ENCODE measurements around the gene SCAMP4.

Gene SCAMP4

GRCh38 chr19:1953441-1954094 is 48.4 kb downstream of the SCAMP4 start:
- Histone ChIP-seq H3K4me1 (ENCODE audit: control insufficient read depth, insufficient read depth, low read length, poor library complexity, severe bottlenecking) (no peaks in the 10 kb centered on the region), H3K36me3 (ENCODE audit: control insufficient read depth, insufficient read depth, low read length) (peaks cover 48% of the 10 kb centered on the region), H3K4me3 (ENCODE audit: extremely low read depth, insufficient read depth, low read length, poor library complexity, severe bottlenecking) (no peak overlapping the region), H3K9me3 (ENCODE audit: control insufficient read depth, low read length) (no peaks in the 10 kb centered on the region), H3K27ac (ENCODE audit: low read depth, low read length, severe bottlenecking) (no peak overlapping the region)
- 95 to 96% methylated on average over 32 of the region's 32 CpGs for WGBS, 2 experiments (ENCODE audit: insufficient coverage in 2 of 2)

- 95 to 98% methylated on average over 14 to 15 of the region's 15 CpGs for WGBS, 2 experiments (ENCODE audit: insufficient coverage in 2 of 2)
- no peak overlapping the region for H3K4me3 ChIP-seq (ENCODE audit: extremely low read depth, insufficient read depth, low read length, poor library complexity, severe bottlenecking)
- no peak overlapping the region for H3K27ac ChIP-seq (ENCODE audit: low read depth, low read length, severe bottlenecking)
- H3K9me3 ChIP-seq (ENCODE audit: control insufficient read depth, low read length) = no peaks in the 10 kb centered on the region
- H3K4me1 ChIP-seq (ENCODE audit: control insufficient read depth, insufficient read depth, low read length, poor library complexity, severe bottlenecking) = no peaks in the 10 kb centered on the region
- peaks cover 41% of the 10 kb centered on the region for H3K36me3 ChIP-seq (ENCODE audit: control insufficient read depth, insufficient read depth, low read length)
These were observed 49.3 kb downstream of the SCAMP4 start for GRCh38 chr19:1954532-1954933.

GRCh38 chr19:1955171-1956121 is 50.2 kb downstream of the SCAMP4 start:
- Histone ChIP-seq H3K9me3 (ENCODE audit: control insufficient read depth, low read length) (no peaks in the 10 kb centered on the region), H3K36me3 (ENCODE audit: control insufficient read depth, insufficient read depth, low read length) (peaks cover 39% of the 10 kb centered on the region), H3K27ac (ENCODE audit: low read depth, low read length, severe bottlenecking) (no peak overlapping the region), H3K4me1 (ENCODE audit: control insufficient read depth, insufficient read depth, low read length, poor library complexity, severe bottlenecking) (no peaks in the 10 kb centered on the region), H3K4me3 (ENCODE audit: extremely low read depth, insufficient read depth, low read length, poor library complexity, severe bottlenecking) (no peak overlapping the region)
- 84 to 90% methylated on average over 39 to 42 of the region's 51 CpGs for WGBS, 2 experiments (ENCODE audit: insufficient coverage in 2 of 2)

- H3K36me3 ChIP-seq (ENCODE audit: control insufficient read depth, insufficient read depth, low read length) = peaks cover 37% of the 10 kb centered on the region
- no peak overlapping the region for H3K4me3 ChIP-seq (ENCODE audit: extremely low read depth, insufficient read depth, low read length, poor library complexity, severe bottlenecking)
- no peak overlapping the region for H3K27ac ChIP-seq (ENCODE audit: low read depth, low read length, severe bottlenecking)
- H3K4me1 ChIP-seq (ENCODE audit: control insufficient read depth, insufficient read depth, low read length, poor library complexity, severe bottlenecking) = no peaks in the 10 kb centered on the region
- WGBS, 2 experiments (ENCODE audit: insufficient coverage in 2 of 2) = 93% methylated on average over 9 to 12 of the region's 12 CpGs
- H3K9me3 ChIP-seq (ENCODE audit: control insufficient read depth, low read length) = no peaks in the 10 kb centered on the region
These were observed 50.9 kb downstream of the SCAMP4 start for GRCh38 chr19:1956122-1956494.

- Histone ChIP-seq H3K9me3 (ENCODE audit: control insufficient read depth, low read length) (no peaks in the 10 kb centered on the region), H3K4me3 (ENCODE audit: extremely low read depth, insufficient read depth, low read length, poor library complexity, severe bottlenecking) (no peak overlapping the region), H3K36me3 (ENCODE audit: control insufficient read depth, insufficient read depth, low read length) (peaks cover 35% of the 10 kb centered on the region), H3K4me1 (ENCODE audit: control insufficient read depth, insufficient read depth, low read length, poor library complexity, severe bottlenecking) (no peaks in the 10 kb centered on the region), H3K27ac (ENCODE audit: low read depth, low read length, severe bottlenecking) (no peak overlapping the region)
- WGBS, 2 experiments (ENCODE audit: insufficient coverage in 2 of 2) = 88 to 90% methylated on average over 18 to 22 of the region's 28 CpGs
These were observed 51.8 kb downstream of the SCAMP4 start for GRCh38 chr19:1956868-1957492.

GRCh38 chr19:1957562-1958248 is 52.5 kb downstream of the SCAMP4 start:
- WGBS, 2 experiments (ENCODE audit: insufficient coverage in 2 of 2) = 96 to 97% methylated on average over 31 to 36 of the region's 40 CpGs

GRCh38 chr19:1959928-1960589 is 54.9 kb downstream of the SCAMP4 start:
- no peak overlapping the region for H3K4me3 ChIP-seq (ENCODE audit: extremely low read depth, insufficient read depth, low read length, poor library complexity, severe bottlenecking)
- H3K27ac ChIP-seq (ENCODE audit: low read depth, low read length, severe bottlenecking) = no peak overlapping the region
- peaks cover 29% of the 10 kb centered on the region for H3K36me3 ChIP-seq (ENCODE audit: control insufficient read depth, insufficient read depth, low read length)
- 96% methylated on average over 27 of the region's 32 CpGs for WGBS, 2 experiments (ENCODE audit: insufficient coverage in 2 of 2)
- no peaks in the 10 kb centered on the region for H3K4me1 ChIP-seq (ENCODE audit: control insufficient read depth, insufficient read depth, low read length, poor library complexity, severe bottlenecking)
- no peaks in the 10 kb centered on the region for H3K9me3 ChIP-seq (ENCODE audit: control insufficient read depth, low read length)

More at GRCh38 chr19:1957562-1958248, 52.5 kb downstream of the SCAMP4 start:
- no peak overlapping the region for H3K27ac ChIP-seq (ENCODE audit: low read depth, low read length, severe bottlenecking)
- H3K4me3 ChIP-seq (ENCODE audit: extremely low read depth, insufficient read depth, low read length, poor library complexity, severe bottlenecking) = no peak overlapping the region
- no peaks in the 10 kb centered on the region for H3K9me3 ChIP-seq (ENCODE audit: control insufficient read depth, low read length)
- peaks cover 33% of the 10 kb centered on the region for H3K36me3 ChIP-seq (ENCODE audit: control insufficient read depth, insufficient read depth, low read length)
- no peaks in the 10 kb centered on the region for H3K4me1 ChIP-seq (ENCODE audit: control insufficient read depth, insufficient read depth, low read length, poor library complexity, severe bottlenecking)

GRCh38 chr19:1961000-1961883 is 56.0 kb downstream of the SCAMP4 start:
- Histone ChIP-seq H3K27ac (ENCODE audit: low read depth, low read length, severe bottlenecking) (no peak overlapping the region), H3K4me1 (ENCODE audit: control insufficient read depth, insufficient read depth, low read length, poor library complexity, severe bottlenecking) (no peaks in the 10 kb centered on the region), H3K36me3 (ENCODE audit: control insufficient read depth, insufficient read depth, low read length) (peaks cover 39% of the 10 kb centered on the region), H3K9me3 (ENCODE audit: control insufficient read depth, low read length) (no peaks in the 10 kb centered on the region), H3K4me3 (ENCODE audit: extremely low read depth, insufficient read depth, low read length, poor library complexity, severe bottlenecking) (no peak overlapping the region)
- WGBS, 2 experiments (ENCODE audit: insufficient coverage in 2 of 2) = 95 to 99% methylated on average over 34 to 36 of the region's 42 CpGs

- 96 to 98% methylated on average over 22 to 23 of the region's 23 CpGs for WGBS, 2 experiments (ENCODE audit: insufficient coverage in 2 of 2)
- Histone ChIP-seq H3K4me3 (ENCODE audit: extremely low read depth, insufficient read depth, low read length, poor library complexity, severe bottlenecking) (no peak overlapping the region), H3K27ac (ENCODE audit: low read depth, low read length, severe bottlenecking) (no peak overlapping the region), H3K9me3 (ENCODE audit: control insufficient read depth, low read length) (no peaks in the 10 kb centered on the region), H3K4me1 (ENCODE audit: control insufficient read depth, insufficient read depth, low read length, poor library complexity, severe bottlenecking) (no peaks in the 10 kb centered on the region), H3K36me3 (ENCODE audit: control insufficient read depth, insufficient read depth, low read length) (peaks cover 45% of the 10 kb centered on the region)
These were observed 57.5 kb downstream of the SCAMP4 start for GRCh38 chr19:1962674-1963073.
